Ramos (cell line): ENCODE data around the gene ACER1.
"Not testable (repeated sequence)": the region's sequence is repeated elsewhere in the genome, so short reads cannot be mapped to it uniquely, and the experiment has no call there.

Source experiments
- in situ Hi-C: fragments of 300-500 bp; cut with MboI; formaldehyde crosslinking; loops from one replicate; pipeline ENCODE4 v1.14.3; 2022; ENCODE audit warnings: low sequenced_read_pairs; ENCODE audit not compliant: unreplicated experiment

Gene ACER1

GRCh38 chr19:6333439-6333838 lies at the start of gene ACER1:
ACER1 (minus strand) TSS chr19:6333612; CDS start chr19:6333551, 61 bp downstream.
- in situ Hi-C loops, result no loop called here

GRCh38 chr19:6383188-6383587 lies 49.8 kb upstream of the ACER1 start:
- in situ Hi-C loops, result no loop called here

- in situ Hi-C loops, result no loop called here
Measured at GRCh38 chr19:6381030-6381750, 47.8 kb upstream of the ACER1 start.

DNA sequence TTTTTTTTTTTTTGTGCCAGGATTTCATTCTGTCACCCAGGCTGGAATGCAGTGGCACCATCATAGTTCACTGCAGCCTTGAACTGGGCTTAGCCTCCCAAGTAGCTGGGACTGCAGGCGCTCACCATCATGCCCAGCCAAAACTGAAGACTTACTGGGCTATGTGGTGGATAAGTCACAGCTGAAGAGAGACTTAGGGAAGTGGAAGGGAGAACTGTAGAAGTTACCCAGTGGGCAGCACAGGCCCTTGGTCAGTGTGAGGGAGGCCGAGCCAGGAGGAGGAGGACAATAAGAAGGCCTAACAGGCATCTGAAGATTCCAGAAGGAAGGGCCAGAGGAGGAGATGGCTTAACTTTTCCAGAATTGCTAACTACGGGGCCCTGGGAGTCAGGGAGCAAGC lies 46.3 kb upstream of the ACER1 start:
- in situ Hi-C loops, result no loop called here

DNA sequence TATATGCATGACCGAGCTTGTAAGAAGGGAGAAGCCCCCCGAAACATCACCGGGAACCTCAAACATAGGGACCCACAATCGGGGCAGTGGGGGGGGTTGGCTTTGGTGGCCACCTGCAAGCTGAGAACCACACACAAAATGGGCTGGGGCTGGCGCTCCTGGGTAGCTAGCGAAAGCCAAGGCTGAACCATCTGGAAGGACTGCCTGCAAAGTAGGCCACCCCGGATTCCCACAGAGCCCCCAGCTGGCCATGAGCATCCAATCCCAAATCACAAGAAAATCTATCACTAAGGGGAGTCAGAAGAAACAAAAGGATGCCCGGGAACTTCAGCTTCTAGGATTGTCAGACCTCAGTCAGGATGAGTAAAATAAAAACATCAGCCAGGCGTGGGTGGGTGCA lies 45.1 kb upstream of the ACER1 start:
- in situ Hi-C loops, result no loop called here

DNA sequence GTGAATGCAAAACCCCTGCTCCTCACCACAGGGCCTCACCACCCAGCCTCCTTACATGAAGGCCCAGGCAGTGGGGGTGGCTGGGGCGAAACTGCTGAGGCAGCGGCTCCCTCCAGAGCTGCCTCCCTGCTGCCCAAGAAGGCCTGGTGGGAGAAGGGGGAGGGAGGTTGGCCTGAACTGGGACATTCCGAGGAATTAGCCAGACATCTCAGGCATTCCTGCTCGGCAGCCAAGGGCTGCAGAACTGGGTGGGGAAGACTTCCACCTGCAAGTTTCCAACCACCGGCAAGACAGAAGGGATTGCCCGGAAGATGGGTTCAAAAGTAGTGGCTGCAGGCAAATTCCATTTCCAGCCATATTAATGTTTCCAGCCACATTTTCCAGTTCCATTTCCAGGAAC lies 44.6 kb upstream of the ACER1 start:
- in situ Hi-C loops, result no loop called here

- in situ Hi-C loops, result no loop called here
Measured at GRCh38 chr19:6376512-6377190, 43.2 kb upstream of the ACER1 start.

DNA sequence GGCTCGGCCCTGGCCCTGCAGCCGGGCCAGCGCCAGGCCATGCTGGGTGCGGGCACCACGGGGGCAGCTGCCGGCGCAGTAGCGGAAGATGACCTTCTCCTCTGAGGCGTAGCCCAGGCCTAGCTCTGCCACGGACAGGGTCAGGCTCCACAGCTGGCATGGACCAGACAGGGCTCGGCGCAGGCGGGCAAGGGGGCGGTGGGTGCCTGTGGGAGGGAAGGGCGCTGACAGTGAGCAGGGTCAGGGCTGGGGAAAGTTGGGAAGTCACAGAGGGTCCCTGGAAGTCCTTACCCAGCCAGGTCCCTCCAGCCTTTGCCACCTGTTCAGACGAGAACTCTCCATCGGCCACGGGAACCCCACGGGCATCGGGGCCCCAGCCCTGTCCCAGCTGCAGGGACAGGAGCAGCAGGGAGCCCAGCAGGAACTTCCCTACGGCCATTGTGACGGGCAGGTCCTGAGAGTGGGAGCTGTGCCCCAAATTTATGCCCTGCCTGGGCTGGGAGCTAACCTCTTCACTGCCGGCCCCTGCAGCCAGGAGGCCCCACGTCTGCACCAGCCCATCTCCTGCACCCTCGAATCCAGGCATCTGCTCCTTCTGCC lies 42.1 kb upstream of the ACER1 start, which contains the start of gene PSPN:
Gene PSPN (minus strand): TSS at position 523 of the 600 bp plus-strand sequence. CDS start 84 bp downstream, at position 439.
- in situ Hi-C loops, result no loop called here

DNA sequence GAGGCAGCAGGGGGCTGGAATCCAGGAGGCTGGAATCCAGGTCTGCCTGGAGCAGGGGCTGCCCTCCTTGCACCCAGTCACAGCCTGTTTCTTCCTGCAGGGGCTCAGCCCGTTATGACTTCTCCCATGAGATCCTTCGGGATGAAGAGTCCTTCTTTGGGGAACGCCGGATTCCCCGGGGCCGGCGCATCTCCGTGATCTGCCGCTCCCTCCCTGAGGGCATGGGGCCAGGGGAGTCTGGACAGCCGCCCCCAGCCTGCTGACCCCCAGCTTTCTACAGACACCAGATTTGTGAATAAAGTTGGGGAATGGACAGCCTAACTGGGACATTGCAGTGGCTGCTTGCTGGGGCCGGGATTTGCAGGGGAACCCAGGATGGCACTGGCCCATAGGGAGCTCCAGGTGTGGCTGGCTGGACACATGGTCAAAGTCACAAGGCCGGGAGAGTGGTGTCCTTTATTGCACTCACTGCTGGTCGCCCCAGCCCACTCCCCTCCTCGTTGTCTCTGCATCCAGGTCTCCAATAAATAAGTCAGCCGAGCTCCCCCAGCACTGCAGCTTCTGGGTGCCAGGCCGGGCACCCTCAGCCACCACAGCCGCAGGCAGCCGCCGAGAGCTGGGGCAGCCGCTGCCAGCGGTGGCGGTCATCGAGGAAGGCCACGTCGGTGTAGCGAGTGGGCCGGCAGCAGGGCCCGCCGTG lies 41.4 kb upstream of the ACER1 start:
- in situ Hi-C loops, result no loop called here

GRCh38 chr19:6374161-6374709 lies 40.8 kb upstream of the ACER1 start:
- in situ Hi-C loops, result no loop called here

GRCh38 chr19:6373813-6374108 lies 40.3 kb upstream of the ACER1 start:
- in situ Hi-C loops, result no loop called here

DNA sequence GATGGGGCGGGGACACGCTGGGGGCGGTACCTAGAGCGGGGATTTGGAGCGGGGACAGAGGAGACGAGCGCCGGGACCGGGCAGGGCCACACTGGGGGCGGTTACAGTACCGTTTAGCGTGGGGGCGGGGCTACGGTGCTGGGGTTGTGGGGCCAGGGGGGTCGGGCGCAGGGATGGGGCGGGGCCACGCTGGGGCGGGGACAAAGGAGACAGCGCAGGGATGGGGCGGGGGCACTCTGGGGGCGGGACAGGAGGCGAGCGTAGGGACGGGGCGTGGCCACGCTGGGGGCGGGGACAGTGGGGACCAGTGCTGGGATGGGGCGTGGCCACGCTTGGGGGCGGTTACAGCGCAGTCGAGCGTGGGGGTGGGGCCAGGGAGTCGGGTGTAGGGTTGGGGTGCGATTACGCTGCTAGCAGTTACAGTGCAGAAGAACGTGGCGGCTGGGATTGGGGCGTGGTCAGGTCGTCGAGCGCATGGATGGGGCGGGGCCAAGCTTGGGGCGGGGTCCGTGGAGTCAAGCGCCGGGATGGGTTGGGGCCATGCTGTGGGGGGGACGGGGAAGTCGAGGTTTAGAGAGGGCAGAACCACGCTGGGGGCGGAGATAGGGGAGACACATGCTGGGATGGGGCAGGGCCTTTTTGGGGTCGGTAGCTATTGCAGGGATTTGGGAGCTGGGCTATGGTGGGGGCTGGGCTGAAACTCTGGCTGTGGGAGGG lies 39.8 kb upstream of the ACER1 start:
- in situ Hi-C loops, result no loop called here

- in situ Hi-C loops, result no loop called here
Measured at GRCh38 chr19:6372594-6373095, 39.2 kb upstream of the ACER1 start, which contains the start of gene ALKBH7. ALKBH7 (plus strand) TSS chr19:6372794; CDS start chr19:6372821, 27 bp downstream.

DNA sequence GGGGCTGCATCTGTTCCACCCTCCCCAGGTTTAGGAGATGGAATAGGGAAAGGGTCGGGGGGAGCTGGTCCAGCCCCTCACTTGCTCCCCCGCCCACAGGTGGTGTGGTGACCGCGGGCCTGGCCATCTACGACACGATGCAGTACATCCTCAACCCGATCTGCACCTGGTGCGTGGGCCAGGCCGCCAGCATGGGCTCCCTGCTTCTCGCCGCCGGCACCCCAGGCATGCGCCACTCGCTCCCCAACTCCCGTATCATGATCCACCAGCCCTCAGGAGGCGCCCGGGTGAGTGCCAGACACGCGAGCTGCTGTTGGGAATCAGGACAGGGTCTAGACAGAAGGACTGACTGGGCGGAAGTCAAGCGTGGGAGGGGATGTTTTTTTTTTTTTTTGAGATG lies 30.9 kb upstream of the ACER1 start:
- in situ Hi-C loops, result no loop called here

GRCh38 chr19:6362351-6362801 lies 29.0 kb upstream of the ACER1 start:
- in situ Hi-C loops, result no loop called here

- in situ Hi-C loops, result no loop called here
Measured at GRCh38 chr19:6362027-6362350, 28.6 kb upstream of the ACER1 start.

GRCh38 chr19:6360857-6361216 lies 27.4 kb upstream of the ACER1 start:
- in situ Hi-C loops, result not testable (repeated sequence)

- in situ Hi-C loops, result not testable (repeated sequence)
Measured at GRCh38 chr19:6360445-6360844, 27.0 kb upstream of the ACER1 start.

DNA sequence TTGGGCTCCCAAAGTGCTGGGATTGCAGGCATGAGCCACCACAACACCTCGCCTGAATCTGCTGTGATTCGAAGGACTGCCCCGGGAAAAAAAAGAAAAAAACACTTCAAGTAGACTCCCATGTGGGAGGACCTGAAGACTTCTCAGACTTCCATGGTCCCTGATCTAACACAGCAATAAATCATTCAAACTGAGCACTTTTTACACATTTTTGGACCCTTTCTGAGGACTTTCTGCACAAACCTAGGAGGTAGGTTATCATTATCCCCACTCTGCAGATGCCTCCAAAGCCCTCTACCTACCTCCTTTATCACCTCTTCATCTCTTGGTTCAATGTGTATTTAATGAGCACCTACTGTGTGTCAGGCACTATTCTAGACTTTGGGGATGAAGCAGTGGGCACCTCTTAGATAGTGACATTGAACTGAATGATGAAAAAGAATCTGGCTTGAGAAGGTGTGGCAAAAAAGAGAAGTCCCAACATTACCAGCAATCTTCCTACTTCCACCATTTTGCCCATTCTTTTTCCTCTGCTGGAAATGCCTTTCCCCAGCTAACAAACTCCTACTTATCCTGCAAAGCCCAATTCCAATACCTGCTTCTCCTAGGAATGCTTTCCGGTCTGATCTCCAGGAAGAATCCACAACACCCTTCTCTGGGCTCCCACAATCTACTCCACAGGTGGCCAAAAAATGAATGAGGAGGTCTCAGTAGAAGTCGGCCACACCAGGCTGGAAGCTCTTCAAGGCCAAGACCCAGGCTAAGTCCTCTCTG lies 26.3 kb upstream of the ACER1 start:
- in situ Hi-C loops, result no loop called here
